Measurements from ENCODE around the gene OR10G3.

The OR10G3 gene

DNA sequence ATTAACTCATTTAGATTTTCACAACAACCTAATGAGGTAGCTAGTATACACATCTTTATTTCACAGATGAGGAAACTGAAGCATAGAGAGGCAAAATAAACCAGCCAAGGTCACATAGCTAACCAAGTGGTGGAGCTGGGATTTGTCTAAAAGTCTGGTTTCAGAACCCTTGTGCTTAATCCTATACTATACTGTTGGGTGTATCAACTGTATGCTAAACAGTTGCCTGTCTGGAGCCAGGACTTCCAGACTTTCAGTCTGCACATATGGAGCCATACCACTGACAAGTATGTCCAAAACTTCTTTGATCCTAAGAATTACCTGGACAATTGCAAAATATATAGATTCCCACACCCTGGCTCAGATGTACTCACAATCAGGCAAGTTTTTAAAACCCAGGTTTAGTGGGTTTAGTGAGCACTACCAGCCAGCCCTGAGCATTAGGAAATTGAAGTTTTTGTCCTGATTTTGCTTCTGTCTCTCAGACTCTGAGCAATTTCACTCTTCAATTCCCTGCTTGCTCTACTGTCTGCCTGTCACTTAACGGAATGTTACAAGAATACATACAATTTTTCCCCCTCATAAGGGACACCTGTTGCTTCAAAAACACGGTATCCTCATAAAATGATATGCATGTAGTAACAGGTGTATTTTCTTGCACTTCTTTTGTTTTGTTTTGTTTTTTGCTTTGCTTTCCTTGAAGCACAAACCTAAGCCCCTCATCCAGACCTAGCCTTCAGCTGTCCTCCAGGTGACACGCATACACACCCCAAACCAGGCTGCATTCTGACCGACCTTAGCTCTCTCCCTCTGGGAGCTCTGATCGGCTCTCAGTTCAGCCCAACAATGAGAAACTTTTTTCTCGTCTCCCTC lies 44.1 kb downstream of the OR10G3 start:
- no peak for DNase-seq

DNA sequence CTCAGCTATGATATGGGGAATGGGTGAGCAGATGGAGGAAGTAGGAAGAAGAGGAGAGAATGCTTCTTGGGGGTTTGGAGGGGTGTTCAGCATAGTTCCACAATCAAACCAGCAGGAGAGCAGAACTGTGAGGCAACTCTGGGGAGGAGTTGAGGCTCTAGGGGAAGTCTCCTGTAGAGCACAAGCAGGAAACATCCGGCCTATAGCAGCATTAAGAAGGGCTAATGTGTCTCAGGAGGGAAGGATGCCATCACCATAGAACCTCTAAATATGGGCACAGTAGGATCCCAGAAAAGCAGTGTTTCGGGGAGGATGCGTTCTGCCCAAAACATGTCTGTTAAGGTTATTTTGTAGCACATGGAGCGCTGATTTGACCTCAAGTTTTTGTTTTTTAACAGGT lies 45.3 kb downstream of the OR10G3 start:
- DNase-seq: no peak

DNA sequence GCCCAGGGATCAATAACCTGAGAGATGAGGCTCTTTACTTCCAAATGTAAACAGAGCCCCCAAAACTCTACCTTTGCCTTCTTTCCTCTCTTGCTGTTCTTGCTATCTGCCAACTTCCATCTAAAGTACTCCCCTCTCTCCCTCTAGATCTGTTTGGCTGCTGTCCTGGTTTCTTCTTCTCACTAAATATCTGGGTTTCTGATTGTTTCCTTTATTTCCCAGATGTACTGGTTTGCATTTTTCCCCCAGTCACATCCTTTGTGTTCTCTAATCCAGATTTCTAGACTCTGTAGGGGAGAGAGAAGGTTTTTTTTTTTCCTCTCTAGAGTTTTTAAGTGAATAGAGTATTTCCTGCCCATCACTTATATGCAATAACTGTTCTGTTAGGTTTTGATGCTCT lies 46.6 kb downstream of the OR10G3 start:
- DNase-seq: no peak

DNA sequence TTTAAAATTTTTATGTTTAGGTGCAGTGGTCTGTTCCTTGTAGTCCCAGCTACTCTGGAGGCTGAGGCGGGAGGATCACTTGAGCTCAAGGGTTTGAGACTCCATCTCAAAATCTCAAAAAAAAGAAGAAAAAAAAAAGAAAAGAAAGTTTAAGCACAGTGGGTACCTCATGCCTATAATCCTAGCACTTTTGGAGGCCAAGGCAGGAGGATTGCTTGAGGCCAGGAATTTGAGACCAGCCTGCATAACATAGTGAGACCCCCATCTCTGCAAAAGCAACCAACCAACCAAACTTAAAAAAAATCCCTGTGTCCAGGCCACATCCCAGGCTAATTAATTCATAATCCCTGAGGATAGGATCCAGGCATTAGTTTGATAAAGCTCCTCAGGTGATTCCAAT lies 50.4 kb downstream of the OR10G3 start:
- no peak for DNase-seq

DNA sequence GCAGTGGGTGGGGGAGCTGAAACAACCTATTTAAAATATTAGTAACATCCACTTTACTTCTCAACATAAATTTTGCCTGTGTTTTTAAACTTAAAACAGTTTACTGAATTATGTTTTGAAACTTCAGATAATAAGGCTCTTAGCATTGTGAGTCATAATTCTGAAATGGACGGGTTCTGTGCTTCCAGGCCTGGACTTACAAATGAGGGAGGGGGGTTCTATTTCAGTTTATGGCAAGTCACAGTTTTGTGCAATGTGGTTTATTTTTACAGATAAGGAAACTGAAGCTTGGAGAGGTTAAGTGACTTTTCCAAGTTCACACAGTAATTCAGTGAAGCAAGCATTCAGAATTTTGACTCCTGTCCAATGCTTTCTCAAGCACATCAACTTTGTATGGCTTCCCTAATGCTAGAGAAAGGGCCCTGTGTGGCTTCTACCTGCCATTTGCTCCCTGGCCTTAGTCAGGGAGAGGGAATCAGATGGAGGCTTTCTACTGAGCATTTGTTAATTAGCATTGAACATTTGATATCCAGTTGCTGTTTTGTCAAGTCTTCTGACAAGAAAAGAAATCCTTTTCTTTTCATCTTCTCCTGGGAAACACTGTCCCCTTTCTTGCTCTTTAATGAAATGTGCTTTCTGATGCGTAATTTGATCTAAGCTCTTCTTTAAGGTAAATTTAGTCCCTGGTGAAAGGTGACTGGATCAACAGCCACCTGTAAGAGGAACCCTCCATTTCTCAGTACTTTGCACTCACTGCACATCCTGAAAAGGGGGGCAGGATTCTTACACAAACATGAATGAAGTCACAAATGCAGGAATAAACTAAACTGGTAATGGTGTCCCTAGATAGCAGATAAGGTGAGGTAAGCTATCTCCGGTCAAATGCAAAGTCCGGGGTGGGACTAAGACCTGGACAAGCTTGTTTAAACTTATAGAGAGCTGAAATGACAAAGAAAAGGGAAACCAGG lies 51.2 kb downstream of the OR10G3 start:
- DNase-seq: no peak

DNA sequence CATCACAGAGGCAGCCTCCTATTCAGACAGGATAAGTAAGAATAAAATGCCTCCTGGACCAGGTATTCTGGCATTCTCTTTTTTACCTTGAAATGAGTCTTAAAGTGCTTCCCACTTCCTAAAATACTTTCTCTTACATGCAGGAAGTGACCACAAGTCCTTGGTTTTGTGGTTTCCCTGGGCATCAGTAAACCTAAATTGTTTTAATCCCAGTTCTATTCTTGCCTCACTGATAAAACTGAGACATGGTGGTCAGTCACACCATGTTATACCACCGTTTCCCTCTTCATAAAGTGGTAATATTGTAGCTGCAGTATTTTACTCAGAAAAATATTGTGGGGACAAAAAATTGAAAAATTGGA lies 52.6 kb downstream of the OR10G3 start:
- DNase-seq: no peak

DNA sequence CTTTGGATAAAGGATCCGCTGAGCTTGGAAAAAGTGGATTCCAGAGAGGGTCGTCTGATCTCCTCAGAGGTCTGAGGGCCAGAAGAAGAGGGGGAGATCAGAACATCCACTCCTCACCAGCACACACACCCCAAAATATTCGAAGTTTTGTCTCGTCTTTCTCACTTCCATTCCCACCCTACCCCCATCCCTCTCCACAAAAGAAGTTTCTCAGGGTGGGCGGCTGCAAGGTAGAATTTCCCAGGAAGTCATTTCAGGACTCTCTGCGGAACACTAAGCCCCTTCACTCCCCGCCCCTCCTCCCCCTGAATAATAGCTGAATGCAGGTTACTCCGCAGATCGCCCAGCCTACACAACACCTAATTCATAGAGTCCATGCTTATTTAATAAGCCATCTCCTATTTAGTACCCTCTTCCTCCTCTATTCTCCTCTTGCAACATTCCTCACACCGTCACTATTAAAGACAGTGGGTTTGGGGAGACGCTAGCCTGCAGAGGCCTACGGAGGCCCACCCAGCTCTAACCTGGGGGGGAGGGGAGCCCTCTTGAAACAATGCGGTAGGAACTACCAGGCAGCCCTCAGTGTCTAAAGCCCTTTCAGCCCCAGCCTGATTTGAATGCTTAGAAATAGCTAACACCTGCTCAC lies 53.1 kb downstream of the OR10G3 start:
- DNase-seq: no peak

DNA sequence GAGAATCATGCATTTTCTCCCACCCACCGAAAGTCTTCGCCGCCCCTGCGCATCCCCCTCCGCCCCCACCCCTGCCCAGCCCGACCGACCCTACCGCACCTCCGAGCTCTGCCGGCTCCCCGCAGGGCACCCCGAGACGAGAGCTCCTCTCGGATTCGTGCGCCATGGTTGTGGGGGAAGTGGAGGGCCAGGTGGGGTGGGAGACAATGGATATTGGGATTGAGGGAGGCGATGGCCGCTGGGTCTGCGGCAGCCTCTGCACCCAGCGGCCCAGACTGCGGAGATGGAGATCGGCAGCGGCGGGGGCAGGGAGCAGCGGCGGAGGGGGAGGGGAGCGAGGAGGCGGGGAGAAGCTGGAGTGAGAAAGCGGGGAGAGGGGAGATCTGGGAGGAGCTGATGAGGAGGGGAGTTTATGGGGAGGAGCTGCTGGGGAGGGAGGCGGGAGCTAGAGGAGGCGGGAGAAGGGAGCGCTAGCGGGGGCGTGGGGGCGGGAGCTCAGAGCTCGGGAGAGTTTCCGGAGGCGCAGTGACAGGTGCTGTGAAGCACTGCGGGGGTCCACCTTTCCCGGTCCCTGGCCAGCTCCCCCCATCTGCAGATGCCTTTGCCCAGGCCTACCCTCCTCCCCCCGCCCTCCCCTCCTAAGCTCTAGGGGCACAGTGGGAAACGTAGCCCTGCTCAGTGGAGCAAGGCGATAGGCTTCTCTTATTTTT lies 53.8 kb downstream of the OR10G3 start, which contains the start of gene SALL2:
Gene SALL2 (minus strand): TSS at position 385 of the 710 bp plus-strand sequence. CDS start 219 bp downstream, at position 166.
- peak; percentile 86 for DNase-seq

DNA sequence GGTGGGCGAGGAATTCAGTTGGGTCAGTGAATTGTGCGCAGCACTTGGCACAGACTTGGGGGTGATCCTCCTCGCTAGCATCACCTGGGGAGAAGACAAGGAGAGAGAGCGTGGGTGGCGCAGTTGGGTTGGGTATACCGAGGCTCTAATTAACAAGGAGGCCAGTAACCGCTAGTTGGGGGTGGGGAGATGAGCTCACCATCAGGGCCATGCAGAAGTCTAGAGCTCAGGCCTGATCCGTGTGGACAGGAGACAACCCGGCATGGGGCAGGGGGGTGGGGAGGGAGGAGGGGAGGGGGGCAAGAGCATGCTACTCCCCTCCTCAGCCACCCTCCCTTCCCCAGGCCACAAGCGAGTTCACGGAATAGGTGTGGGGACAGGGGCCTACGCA lies 54.3 kb downstream of the OR10G3 start:
- DNase-seq: peak; percentile 8

DNA sequence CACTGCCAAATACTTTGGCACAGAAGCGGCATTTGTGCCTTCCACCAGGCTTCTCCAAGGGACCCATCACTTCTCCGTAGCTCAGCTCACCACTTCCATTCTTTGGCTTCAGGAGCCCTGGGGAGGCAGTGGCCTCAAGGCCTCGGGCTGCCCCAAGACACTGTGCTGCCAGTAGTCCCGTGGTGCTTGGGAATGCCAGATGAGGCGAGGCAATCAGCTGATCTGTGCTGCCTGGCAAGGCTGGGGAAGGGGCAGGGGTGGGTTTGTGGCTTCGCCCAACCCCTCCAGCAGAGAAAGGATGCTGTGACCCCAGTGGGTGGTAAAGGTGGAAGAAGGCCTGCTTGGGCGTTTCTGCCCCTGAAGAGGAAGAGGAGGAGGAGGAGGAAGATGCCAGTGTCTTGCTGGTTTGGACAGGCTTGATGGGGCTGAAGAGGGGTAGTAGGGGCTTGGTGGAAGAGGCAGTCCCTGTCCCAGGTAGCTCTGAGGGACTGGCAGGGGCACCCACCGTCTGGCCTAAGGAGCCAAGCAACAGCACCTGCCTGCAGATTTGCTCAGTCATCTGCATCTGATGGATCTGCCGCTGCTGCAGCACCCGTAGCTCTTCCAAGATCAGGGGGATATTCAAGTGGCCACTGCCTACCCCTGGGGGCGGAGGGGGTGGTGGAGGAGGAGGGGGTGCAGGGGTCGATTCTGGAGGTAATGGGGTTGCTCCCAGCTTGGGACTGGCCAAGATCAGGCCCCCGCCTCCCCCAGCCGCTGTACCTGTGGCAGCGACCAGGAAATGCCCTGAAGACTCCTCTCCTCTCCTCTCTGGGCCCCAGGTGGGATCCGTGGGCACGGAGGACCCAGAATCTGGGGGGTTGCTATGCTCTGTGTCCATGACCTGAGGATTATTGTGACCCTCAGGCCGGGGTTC lies 55.0 kb downstream of the OR10G3 start:
- no peak for DNase-seq

DNA sequence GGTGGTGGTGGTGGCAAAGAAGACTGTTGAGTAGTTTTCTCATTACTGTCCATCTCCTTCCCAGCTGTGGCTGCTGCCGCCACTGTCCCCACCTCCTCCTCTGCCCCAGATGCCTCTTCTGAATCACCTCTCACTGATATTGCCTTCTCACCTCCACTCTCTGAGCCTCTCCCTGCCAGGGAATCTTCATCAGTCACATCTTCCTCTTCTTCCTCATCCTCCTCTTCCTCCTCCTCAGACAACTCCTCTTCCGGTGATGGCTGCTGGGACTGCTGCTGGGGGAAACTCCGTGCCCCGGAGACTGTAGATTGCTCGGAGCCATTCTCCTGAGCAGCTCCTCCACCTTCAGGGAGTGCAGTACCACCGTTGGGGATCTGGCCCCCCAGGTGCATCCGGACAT lies 56.7 kb downstream of the OR10G3 start:
- DNase-seq: no peak

DNA sequence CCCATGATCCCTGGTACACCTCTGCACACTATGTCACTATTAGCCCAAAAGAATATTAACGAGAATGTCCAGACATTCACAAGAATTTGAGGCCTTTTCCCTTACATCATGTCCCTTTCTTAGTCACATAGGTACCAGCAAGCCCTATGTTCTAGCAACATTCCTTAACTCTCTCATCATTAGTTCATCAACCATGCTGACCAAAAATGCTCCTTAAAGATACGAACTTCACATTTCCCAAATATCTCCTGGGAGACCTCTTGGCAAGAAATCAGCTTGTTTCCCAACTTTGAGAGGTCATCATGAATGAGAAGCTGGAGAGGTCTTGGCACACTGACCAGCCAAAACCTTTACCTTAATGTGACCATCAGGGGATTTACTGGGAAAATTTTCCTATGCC lies 58.4 kb downstream of the OR10G3 start:
- DNase-seq: no peak

DNA sequence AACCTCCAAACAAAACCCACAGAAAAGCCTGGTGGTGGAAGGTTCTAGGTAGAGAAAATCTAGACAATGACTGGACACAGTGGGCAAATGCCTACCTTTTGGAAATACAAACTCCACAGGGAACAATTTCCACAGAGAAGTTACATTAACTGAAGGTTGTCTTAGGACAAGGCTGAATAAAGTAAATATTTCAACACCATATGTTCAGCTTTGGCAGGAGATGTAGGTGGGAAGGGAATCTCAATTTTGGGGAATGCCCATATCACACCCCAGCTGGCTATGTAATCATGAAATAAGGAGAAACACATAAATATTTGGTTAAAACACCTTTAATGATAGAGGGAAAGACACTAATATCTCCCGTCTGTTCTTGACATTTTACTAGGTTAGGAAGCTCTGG lies 59.1 kb downstream of the OR10G3 start:
- no peak for DNase-seq

DNA sequence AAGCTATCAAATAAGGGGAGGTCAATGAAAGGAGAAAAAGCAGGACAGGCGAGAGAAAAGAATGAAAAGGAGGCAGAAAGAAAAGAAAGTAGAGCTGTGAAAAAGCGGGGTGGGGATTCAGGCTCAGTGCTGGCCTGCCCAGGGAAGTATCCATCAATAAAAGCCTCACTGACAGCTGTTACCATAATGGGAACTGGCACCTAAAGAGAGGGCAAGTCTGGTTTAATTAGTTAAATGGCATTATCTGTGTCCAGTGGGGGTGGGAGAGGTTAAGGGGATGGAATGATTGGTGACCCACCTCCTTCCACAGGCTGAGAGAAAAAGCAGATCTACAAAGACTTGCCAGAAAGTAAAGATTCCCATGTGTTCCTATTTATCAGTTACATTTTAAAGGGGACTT lies 61.2 kb downstream of the OR10G3 start:
- DNase-seq: no peak
